HEK293 (cell line): ENCODE measurements around the gene ETV6.

Experiments
- CTCF ChIA-PET: fragments of 350-600 bp; formaldehyde crosslinking; extraction: SDS; loops from one replicate; lab custom pipeline; 2021; ENCODE audit warnings: antibody characterized with exemption; lab: Yijun Ruan, JAX
- POLR2A ChIA-PET: fragments of 300-600 bp; formaldehyde crosslinking; extraction: SDS; loops from one replicate; lab custom pipeline; 2020; ENCODE audit warnings: antibody characterized with exemption, inconsistent platforms; lab: Yijun Ruan, JAX
- H3K27ac ChIP-seq: fragments of 200-500 bp; sonication (Bioruptor generic); 2 replicates; pipeline ENCODE4 v1.5.1; 2014; ENCODE audit warnings: low read depth, low read length, control low read depth, inconsistent platforms; ENCODE audit errors: extremely low read depth
- H3K36me3 ChIP-seq, 2 experiments: fragments of 200-500 bp in 1 of 2; sonication (Bioruptor generic) in 1 of 2; 1 replicate in 1 of 2; 2 replicates in 1 of 2; pipeline ENCODE4 v1.5.1; 2014 to 2017; ENCODE audit warnings: inconsistent platforms in 2 of 2, low read length in 2 of 2; ENCODE audit not compliant: control insufficient read depth in 2 of 2, insufficient read depth in 1 of 2
- H3K4me1 ChIP-seq: fragments of 200-500 bp; sonication (Bioruptor generic); 2 replicates; pipeline ENCODE4 v1.5.1; 2014; ENCODE audit warnings: mild to moderate bottlenecking, low read length, inconsistent platforms; ENCODE audit not compliant: control insufficient read depth, insufficient read depth
- H3K4me3 ChIP-seq: 2 replicates; pipeline ENCODE4 v1.5.1; 2011; ENCODE audit warnings: low read depth, mild to moderate bottlenecking, control low read depth, low read length, moderate library complexity
- H3K9me3 ChIP-seq: fragments of 200-500 bp; sonication (Bioruptor generic); 2 replicates; pipeline ENCODE4 v1.5.1; 2014; ENCODE audit warnings: low read depth, low read length, inconsistent platforms; ENCODE audit not compliant: control insufficient read depth, insufficient read depth
- BCL11A ChIP-seq: fragments of 450-650 bp; formaldehyde crosslinking; IDR thresholded peaks from 2 replicates; pipeline ENCODE4 v1.5.1; 2016; ENCODE audit warnings: low read depth, missing biosample characterization, missing genetic modification characterization
- BCL6B ChIP-seq: fragments of 450-650 bp; formaldehyde crosslinking; IDR thresholded peaks from 2 replicates; pipeline ENCODE4 v1.5.1; 2017; ENCODE audit warnings: missing biosample characterization, missing genetic modification characterization
- EGR2 ChIP-seq: fragments of 450-650 bp; formaldehyde crosslinking; IDR thresholded peaks from 2 replicates; pipeline ENCODE4 v1.5.1; 2016; ENCODE audit warnings: low read depth, missing biosample characterization, missing genetic modification characterization
- HIC1 ChIP-seq: fragments of 450-650 bp; formaldehyde crosslinking; IDR thresholded peaks from 2 replicates; pipeline ENCODE4 v1.5.1; 2016; ENCODE audit warnings: missing biosample characterization, missing genetic modification characterization
- MEIS1 ChIP-seq: sonication (generic); formaldehyde crosslinking; IDR thresholded peaks from 2 replicates; pipeline ENCODE4 v1.8.1; 2022; ENCODE audit warnings: missing genetic modification reagents, mild to moderate bottlenecking, borderline replicate concordance
- OVOL3 ChIP-seq: fragments of 450-650 bp; formaldehyde crosslinking; IDR thresholded peaks from 2 replicates; pipeline ENCODE4 v1.5.1; 2016; ENCODE audit warnings: missing biosample characterization, missing genetic modification characterization
- PBX3 ChIP-seq: sonication (generic); formaldehyde crosslinking; IDR thresholded peaks from 2 replicates; pipeline ENCODE4 v1.8.1; 2022; ENCODE audit warnings: mild to moderate bottlenecking, moderate library complexity, missing genetic modification reagents
- PRDM6 ChIP-seq: fragments of 450-650 bp; formaldehyde crosslinking; IDR thresholded peaks from 2 replicates; pipeline ENCODE4 v1.5.1; 2017; ENCODE audit warnings: missing biosample characterization, missing genetic modification characterization
- SCRT2 ChIP-seq: fragments of 450-650 bp; formaldehyde crosslinking; IDR thresholded peaks from 2 replicates; pipeline ENCODE4 v1.5.1; 2016; ENCODE audit warnings: missing biosample characterization, missing genetic modification characterization
- SP3 ChIP-seq: fragments of 450-650 bp; formaldehyde crosslinking; IDR thresholded peaks from 2 replicates; pipeline ENCODE4 v1.5.1; 2016; ENCODE audit warnings: missing biosample characterization, missing genetic modification characterization
- YY1 ChIP-seq: fragments of 450-650 bp; formaldehyde crosslinking; IDR thresholded peaks from 2 replicates; pipeline ENCODE4 v1.5.1; 2018; ENCODE audit warnings: missing biosample characterization, missing genetic modification characterization
- ZBTB1 ChIP-seq: fragments of 450-650 bp; formaldehyde crosslinking; IDR thresholded peaks from 2 replicates; pipeline ENCODE4 v1.5.1; 2016; ENCODE audit warnings: missing biosample characterization, missing genetic modification characterization
- ZEB2 ChIP-seq: fragments of 450-650 bp; formaldehyde crosslinking; IDR thresholded peaks from 2 replicates; pipeline ENCODE4 v1.5.1; 2016; ENCODE audit warnings: missing biosample characterization, missing genetic modification characterization
- ZFP69B ChIP-seq: fragments of 450-650 bp; formaldehyde crosslinking; IDR thresholded peaks from 2 replicates; pipeline ENCODE4 v1.5.1; 2016; ENCODE audit warnings: missing biosample characterization, missing genetic modification characterization
- ZNF18 ChIP-seq: fragments of 450-650 bp; formaldehyde crosslinking; IDR thresholded peaks from 2 replicates; pipeline ENCODE4 v1.5.1; 2016; ENCODE audit warnings: missing biosample characterization, missing genetic modification characterization
- ZNF292 ChIP-seq: fragments of 450-650 bp; formaldehyde crosslinking; IDR thresholded peaks from 2 replicates; pipeline ENCODE4 v1.5.1; 2016; ENCODE audit warnings: low read depth, missing biosample characterization, missing genetic modification characterization, borderline replicate concordance
- ZNF311 ChIP-seq: fragments of 450-650 bp; formaldehyde crosslinking; IDR thresholded peaks from 2 replicates; pipeline ENCODE4 v1.5.1; 2017; ENCODE audit warnings: missing biosample characterization, missing genetic modification characterization, borderline replicate concordance
- ZNF341 ChIP-seq: fragments of 450-650 bp; formaldehyde crosslinking; IDR thresholded peaks from 2 replicates; pipeline ENCODE4; 2016; ENCODE audit warnings: low read depth, missing biosample characterization, missing genetic modification characterization
- ZNF426 ChIP-seq: fragments of 450-650 bp; formaldehyde crosslinking; IDR thresholded peaks from 2 replicates; pipeline ENCODE4 v1.5.1; 2017; ENCODE audit warnings: missing biosample characterization, missing genetic modification characterization, mild to moderate bottlenecking, inconsistent platforms, moderate library complexity
- ZNF510 ChIP-seq: fragments of 450-650 bp; formaldehyde crosslinking; IDR thresholded peaks from 2 replicates; pipeline ENCODE4 v1.5.1; 2018; ENCODE audit warnings: mild to moderate bottlenecking, missing genetic modification characterization, missing biosample characterization; ENCODE audit not compliant: insufficient replicate concordance

The ETV6 gene

GRCh38 chr12:11813438-11813813 is 164.0 kb downstream of the ETV6 start:
- Histone ChIP-seq H3K4me3 (no peak overlapping the region), H3K9me3 (no peaks in the 10 kb centered on the region), H3K27ac (no peak overlapping the region), H3K4me1 (no peaks in the 10 kb centered on the region), H3K36me3 (no peaks in the 10 kb centered on the region)
- no peak for TF ChIP-seq ZNF341 (tag by site-specific recombination)
- TF ChIP-seq ZEB2 (tag by site-specific recombination) = no peak
- no peak for TF ChIP-seq ZNF311 (tag by site-specific recombination)
- TF ChIP-seq PBX3 = no peak
- no peak for TF ChIP-seq ZNF292 (tag by site-specific recombination)
- TF ChIP-seq BCL6B = no peak
- no peak for TF ChIP-seq SCRT2 (tag by site-specific recombination)
- TF ChIP-seq PRDM6 (tag by site-specific recombination) = no peak
- TF ChIP-seq MEIS1 = no peak
- no peak for TF ChIP-seq ZNF510
- TF ChIP-seq ZFP69B (tag by site-specific recombination) = no peak
- TF ChIP-seq OVOL3 = no peak
- TF ChIP-seq HIC1 (tag by site-specific recombination) = no peak
- TF ChIP-seq YY1 (tag by site-specific recombination) = no peak
- TF ChIP-seq EGR2 (tag by site-specific recombination) = no peak
- TF ChIP-seq BCL11A = no peak
- TF ChIP-seq SP3 (tag by site-specific recombination) = no peak
- no peak for TF ChIP-seq ZBTB1
- no peak for TF ChIP-seq ZNF18 (tag by site-specific recombination)
- no peak for TF ChIP-seq ZNF426 (tag by site-specific recombination)
- CTCF ChIA-PET = interaction anchor here (0.5 to 1.5 kb wide), 2 partner anchors 220 to 223 kb away, joined by 3 to 5 read pairs; no protein-coding TSS in a partner anchor
- POLR2A ChIA-PET = no interaction called here
